ENCODE measurements around the gene ATXN10.

ATXN10 gene

DNA sequence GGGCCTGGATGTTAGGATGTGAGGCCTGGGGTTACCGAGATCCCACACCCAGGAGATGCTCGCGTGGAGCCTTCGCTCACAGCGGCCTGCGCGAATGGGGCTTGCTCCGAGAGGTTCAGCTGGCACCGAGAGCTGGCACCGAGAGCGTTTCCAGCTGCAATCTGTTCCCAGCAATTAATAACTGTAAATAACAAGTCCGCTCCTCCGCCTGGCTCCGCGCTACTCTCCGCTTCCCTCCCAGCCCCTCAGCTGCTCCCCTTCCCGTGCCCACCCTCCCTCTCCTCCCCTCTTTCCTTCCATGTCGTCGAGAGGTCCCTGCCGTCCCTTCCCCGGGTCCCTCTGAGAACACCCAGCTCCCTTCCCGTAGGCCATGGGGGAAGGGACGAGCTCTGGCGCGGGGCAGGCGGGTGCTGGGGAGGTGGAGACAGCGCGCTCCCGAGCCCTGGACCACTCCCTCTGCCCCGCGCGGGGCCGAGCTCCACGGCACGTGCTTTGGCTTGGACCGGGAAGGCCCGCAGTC is 194.6 kb downstream of the ATXN10 start:
- DNase-seq, result no peak

DNA sequence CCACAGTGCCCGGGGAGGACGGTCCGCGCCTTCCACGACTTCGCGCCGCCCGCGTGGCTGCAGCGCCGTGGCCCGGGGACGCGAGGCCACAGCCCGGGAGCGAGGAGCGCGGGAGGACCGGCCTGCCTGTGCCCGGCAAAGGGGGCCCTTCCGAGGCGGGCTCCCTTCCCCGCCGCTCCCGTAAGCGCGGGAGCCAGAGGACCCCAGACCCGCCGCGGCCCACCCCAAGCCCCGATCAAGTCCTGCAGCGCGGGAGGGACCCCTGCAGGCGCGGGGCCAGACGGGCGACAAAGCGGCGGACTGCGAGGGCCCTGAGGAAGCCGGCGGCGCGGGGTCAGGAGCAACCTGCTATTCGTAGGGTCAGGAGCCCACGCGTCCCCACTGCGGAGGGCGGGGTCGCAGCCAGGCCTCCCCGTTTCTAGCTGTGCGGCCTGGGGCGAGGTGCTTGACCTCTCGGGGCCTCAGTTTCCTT is 195.0 kb downstream of the ATXN10 start:
- no peak for DNase-seq

- DNase-seq, result no peak
Observed at GRCh38 chr22:45867118-45867905, 195.7 kb downstream of the ATXN10 start.

- DNase-seq, result no peak
Observed at GRCh38 chr22:45867906-45868555, 196.4 kb downstream of the ATXN10 start.

- DNase-seq, result no peak
Observed at GRCh38 chr22:45868571-45869339, 197.1 kb downstream of the ATXN10 start.

GRCh38 chr22:45869340-45869847 is 197.8 kb downstream of the ATXN10 start:
- DNase-seq, result no peak

- DNase-seq, result no peak
Observed at GRCh38 chr22:45870011-45870410, 198.4 kb downstream of the ATXN10 start.

DNA sequence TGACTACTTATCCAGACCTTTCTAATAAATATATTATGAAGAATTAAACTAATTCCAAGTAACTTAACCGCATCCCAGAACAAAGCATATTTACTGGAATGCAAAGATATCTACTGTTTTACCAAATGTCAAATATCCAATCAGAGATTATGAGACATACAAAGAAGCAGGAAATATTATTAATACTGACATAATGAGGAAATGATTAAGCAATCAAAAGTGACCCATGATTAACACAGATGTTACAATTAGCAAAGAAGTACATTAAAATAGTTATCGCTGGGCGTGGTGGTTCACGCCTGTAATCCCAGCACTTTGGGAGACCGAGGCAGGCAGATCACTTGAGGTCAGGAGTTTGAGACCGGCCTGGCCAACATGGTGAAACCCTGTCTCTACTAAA is 200.1 kb downstream of the ATXN10 start:
- DNase-seq, result no peak

DNA sequence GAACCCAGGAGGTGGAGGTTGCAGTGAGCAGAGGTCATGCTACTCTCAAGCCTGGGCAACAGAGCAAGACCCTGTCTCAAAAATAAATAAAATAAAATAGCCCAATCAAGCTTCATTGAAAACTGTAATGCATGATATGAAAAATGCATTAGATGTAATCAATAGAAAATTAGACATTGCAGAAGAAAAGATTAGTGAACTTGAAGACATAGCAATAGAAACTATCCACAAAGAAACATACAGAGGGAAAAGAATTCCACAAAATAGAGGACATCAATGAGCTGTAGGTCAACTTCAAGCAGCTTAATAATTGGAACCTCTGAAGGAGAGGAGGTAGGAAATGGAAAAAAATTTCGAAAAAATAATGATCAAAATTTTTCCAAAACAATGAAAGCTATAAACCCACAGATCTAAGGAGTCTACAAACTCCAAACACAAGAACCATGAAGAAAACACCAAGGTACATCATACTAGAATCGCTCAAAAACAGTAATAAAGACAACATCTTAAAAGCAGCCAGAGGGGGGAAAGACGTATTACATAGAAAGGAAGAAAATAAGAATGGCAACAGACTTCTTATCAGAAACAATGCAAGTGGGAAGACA is 201.1 kb downstream of the ATXN10 start:
- no peak for DNase-seq

DNA sequence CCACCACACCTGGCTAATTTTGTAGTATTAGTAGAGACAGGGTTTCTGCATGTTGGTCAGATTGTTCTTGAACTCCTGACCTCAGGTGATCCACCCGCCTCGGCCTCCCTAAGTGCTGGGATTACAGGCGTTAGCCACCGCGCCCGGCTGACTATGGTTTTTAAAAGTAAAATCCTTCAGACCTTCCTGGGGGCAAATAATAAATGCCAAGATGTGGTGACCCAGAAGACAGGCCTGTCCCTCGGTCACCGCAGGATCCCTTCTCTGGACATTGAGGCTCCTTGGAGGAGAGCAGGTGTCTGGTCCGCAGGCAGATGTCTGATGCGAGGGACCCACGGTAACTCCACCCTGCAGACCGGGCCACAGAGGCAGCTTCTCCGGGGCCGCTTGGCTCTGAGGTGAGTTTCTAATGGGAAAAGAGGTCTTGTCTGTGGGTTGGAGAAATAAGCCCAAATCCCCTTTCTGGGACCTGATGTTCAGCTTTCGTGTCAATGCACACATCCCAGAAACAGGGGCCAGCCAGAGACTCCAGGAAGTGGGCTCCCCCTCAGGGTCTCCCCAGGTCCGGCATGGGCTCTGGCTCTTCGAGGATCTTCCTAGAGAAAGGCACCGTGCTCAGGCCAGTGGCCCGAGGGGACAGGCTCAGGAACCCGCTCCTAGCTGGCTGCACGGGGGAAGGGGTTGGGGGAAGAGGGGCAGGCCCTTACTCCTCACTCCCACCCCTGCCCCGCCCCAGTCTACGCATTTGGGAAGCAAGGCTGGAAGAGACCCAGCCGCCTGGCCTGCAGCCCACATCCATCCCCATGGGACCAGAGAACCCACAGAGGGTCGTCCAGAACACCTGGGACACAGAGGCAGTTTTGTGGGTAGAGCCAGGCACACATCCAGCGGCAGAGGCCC is 204.8 kb downstream of the ATXN10 start:
- DNase-seq, result no peak

DNA sequence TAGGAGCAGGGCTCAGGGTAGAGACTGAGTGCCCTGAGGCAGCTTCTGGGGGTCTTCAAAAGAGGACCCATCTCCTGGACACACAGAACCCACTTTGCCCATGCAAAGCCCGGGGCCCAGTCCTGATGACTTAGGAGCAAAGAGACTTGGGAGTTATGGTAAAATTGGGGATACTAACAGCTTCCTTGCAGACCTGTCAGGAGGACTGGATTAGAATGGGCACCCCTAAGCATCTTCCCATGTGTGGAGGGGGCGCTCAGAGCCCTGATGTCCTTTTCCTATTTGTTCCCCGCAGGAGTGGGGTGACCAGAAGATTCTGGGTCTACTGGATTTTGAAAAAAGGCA is 205.4 kb downstream of the ATXN10 start:
- DNase-seq, result no peak

GRCh38 chr22:45877651-45878050 is 206.0 kb downstream of the ATXN10 start:
- no peak for DNase-seq

DNA sequence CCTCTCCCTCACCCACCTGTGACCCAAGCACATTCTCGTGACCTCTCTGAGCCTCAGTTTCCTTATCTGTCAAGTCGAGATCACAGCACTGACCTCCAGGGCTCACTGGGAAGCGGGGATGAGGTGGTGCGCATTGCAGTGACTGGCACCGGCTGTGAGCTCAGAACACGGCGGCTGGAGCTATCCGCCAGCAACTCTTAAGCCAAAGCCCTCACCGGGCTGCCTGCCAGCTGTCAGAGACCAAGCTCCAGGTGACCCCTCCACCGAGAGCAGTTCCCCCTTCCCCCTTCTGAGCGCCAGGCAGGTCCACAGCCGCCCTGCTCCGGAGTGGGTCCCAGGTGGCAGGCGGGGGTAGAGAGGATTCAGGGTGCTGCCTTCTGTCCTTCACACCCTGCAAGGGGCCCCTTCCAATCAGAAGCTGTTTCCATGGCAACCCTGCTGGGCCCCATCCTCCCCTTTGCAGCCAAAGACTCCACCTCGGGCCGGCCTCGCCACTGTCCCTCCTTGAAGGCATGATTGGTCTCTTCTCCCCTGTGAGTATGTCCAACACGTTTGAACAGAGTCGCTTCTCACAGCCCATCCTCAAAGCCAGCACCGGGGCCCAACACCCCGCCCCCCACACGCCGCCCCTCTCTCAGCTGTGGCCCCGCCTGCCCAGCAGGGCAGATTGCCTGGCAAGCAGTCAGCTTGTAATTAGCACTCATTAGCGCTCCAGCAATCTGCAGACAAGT is 206.6 kb downstream of the ATXN10 start:
- DNase-seq, result no peak

- no peak for DNase-seq
Observed at GRCh38 chr22:45878901-45879551, 207.4 kb downstream of the ATXN10 start.

DNA sequence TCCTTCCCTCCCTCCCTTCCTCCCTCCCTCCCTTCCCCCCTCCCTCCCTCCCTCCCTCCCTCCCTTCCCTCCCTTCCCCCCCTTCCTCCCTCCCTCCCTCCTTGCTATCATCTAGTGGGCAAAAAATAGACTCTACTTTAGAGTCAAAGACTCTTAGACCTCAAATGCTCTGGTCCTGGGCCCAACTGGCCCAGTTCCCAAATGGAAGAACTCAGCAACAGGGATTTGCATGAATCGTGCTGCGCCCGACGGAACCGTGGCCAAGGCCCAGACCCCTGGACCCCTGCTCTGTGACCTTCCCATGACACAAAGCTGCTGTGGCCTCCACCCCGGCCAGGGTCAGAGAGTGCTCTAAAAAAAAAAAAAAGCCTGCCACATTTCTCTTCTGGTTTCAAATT is 207.9 kb downstream of the ATXN10 start:
- DNase-seq, result no peak

- no peak for DNase-seq
Observed at GRCh38 chr22:45880091-45880715, 208.6 kb downstream of the ATXN10 start.

GRCh38 chr22:45880716-45881523 is 209.3 kb downstream of the ATXN10 start:
- DNase-seq, result no peak

DNA sequence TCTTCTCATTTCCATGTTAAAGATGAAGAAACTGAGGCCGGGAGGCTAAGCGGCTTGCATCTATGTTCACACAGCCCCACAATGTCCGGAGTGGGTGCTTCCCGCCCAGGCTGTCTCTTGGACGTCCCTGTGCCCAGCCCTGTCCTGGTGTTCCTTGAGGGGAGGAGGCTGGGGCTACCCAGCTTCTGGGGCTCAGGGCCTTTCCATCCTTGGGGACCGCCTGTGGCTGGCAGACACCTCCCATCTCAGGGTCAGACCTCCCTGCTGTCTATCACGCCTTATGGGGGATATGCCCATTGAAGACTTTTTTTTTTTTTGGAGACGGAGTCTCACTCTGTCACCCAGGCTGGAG is 209.9 kb downstream of the ATXN10 start:
- no peak for DNase-seq
